Chondrocyte (in vitro differentiated cells): ENCODE data around the gene GJA3. TPM values are rescaled to one million over a fixed set of nuclear protein-coding genes. Genes with fewer than 3 reads are reported as not detected.

Experiments used
- DNase-seq: peaks from one replicate; pipeline ENCODE4 v3.0.0; 2021; ENCODE audit warnings: mixed read lengths, low spot score
- H3K27ac Mint-ChIP-seq: one replicate; pipeline ENCODE4 v1.8.0; 2021; ENCODE audit warnings: mild to moderate bottlenecking, moderate library complexity, mixed read lengths; ENCODE audit not compliant: unreplicated experiment
- H3K27me3 Mint-ChIP-seq: 2 replicates; pipeline ENCODE4 v1.8.0; 2021; ENCODE audit warnings: low read depth, mixed read lengths
- H3K36me3 Mint-ChIP-seq: 2 replicates; pipeline ENCODE4 v1.8.0; 2021; ENCODE audit warnings: low read depth, mixed read lengths
- H3K4me1 Mint-ChIP-seq: 2 replicates; pipeline ENCODE4 v1.8.0; 2021; ENCODE audit warnings: low read depth, mild to moderate bottlenecking, mixed read lengths
- H3K4me3 Mint-ChIP-seq: one replicate; pipeline ENCODE4 v1.8.0; 2021; ENCODE audit warnings: mild to moderate bottlenecking, moderate library complexity, mixed read lengths; ENCODE audit not compliant: unreplicated experiment
- H3K9me3 Mint-ChIP-seq: 2 replicates; pipeline ENCODE4 v1.8.0; 2021; ENCODE audit warnings: low read depth, mixed read lengths
- CTCF ChIP-seq: fragments of 200-600 bp; sonication (generic); IDR thresholded peaks from 2 replicates; pipeline ENCODE4 v1.5.0; 2021; ENCODE audit warnings: antibody characterized with exemption, mild to moderate bottlenecking, moderate library complexity
- total RNA-seq: library from RNA; stranded (reverse); gene quantifications from 3 replicates; pipeline ENCODE4 v1.2.1, GENCODE V29; 2021

The GJA3 gene
- total RNA-seq, 1 donor from 2014 or later, result 0.37 TPM

GRCh38 chr13:20173116-20173746 lies 12.4 kb upstream of the GJA3 start:
- Mint-ChIP-seq H3K4me3 (no peak overlapping the region), H3K27me3 (peaks cover 22% of the 10 kb centered on the region), H3K27ac (no peak overlapping the region), H3K36me3 (no peaks in the 10 kb centered on the region), H3K4me1 (peaks cover 10% of the 10 kb centered on the region), H3K9me3 (no peaks in the 10 kb centered on the region)
- no peak for DNase-seq
- no peak for TF ChIP-seq CTCF

GRCh38 chr13:20171364-20171763 lies 10.5 kb upstream of the GJA3 start:
- peaks cover 10% of the 10 kb centered on the region for H3K4me1 Mint-ChIP-seq
- H3K4me3 Mint-ChIP-seq, result no peak overlapping the region
- no peak for DNase-seq
- no peak for TF ChIP-seq CTCF
- H3K36me3 Mint-ChIP-seq, result no peaks in the 10 kb centered on the region
- H3K27ac Mint-ChIP-seq, result no peak overlapping the region
- peaks cover 34% of the 10 kb centered on the region for H3K27me3 Mint-ChIP-seq
- H3K9me3 Mint-ChIP-seq, result no peaks in the 10 kb centered on the region

- Mint-ChIP-seq H3K27me3 (peaks cover 37% of the 10 kb centered on the region), H3K4me3 (no peak overlapping the region), H3K27ac (no peak overlapping the region), H3K4me1 (peaks cover 10% of the 10 kb centered on the region), H3K9me3 (no peaks in the 10 kb centered on the region), H3K36me3 (no peaks in the 10 kb centered on the region)
- TF ChIP-seq CTCF, result no peak
- no peak for DNase-seq
Observed at GRCh38 chr13:20170921-20171320, 10.1 kb upstream of the GJA3 start.

GRCh38 chr13:20168396-20168795 lies 7.5 kb upstream of the GJA3 start:
- Mint-ChIP-seq H3K4me1 (no peaks in the 10 kb centered on the region), H3K36me3 (no peaks in the 10 kb centered on the region), H3K27me3 (peaks cover 45% of the 10 kb centered on the region), H3K4me3 (no peak overlapping the region), H3K27ac (no peak overlapping the region), H3K9me3 (no peaks in the 10 kb centered on the region)
- DNase-seq, result no peak
- no peak for TF ChIP-seq CTCF

GRCh38 chr13:20165417-20166257 lies 4.8 kb upstream of the GJA3 start:
- Mint-ChIP-seq H3K4me1 (no peaks in the 10 kb centered on the region), H3K36me3 (no peaks in the 10 kb centered on the region), H3K9me3 (no peaks in the 10 kb centered on the region), H3K27ac (no peak overlapping the region), H3K4me3 (no peak overlapping the region), H3K27me3 (peaks cover 45% of the 10 kb centered on the region)
- no peak for DNase-seq
- no peak for TF ChIP-seq CTCF
